Left renal cortex interstitium (tissue), 4 donors: ENCODE measurements around the gene KRTAP9-7. TPM values are rescaled to one million over a fixed set of nuclear protein-coding genes. Genes with fewer than 3 reads are reported as not detected.
"Not testable (repeated sequence)": the region's sequence is repeated elsewhere in the genome, so short reads cannot be mapped to it uniquely, and the experiment has no call there.

Experiments used
- DNase-seq, 4 donors: peaks; one replicate each; pipeline ENCODE4 v3.0.0-alpha.2; 2013; ENCODE audit warnings: low read depth in 4 of 4, low spot score in 2 of 4, missing footprints in 1 of 4
- polyA plus RNA-seq, 4 donors: library from polyadenylated mRNA; unstranded; fragments of 120-200 nt; gene quantifications; one replicate each; pipeline ENCODE4 v1.2.1, GENCODE V29; 2013; ENCODE audit not compliant: insufficient read length in 4 of 4

Gene KRTAP9-7, protein sequence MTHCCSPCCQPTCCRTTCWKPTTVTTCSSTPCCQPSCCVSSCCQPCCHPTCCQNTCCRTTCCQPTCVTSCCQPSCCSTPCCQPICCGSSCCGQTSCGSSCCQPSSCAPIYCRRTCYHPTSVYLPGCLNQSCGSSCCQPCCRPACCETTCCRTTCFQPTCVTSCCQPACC
- polyA plus RNA-seq: not detected

DNA sequence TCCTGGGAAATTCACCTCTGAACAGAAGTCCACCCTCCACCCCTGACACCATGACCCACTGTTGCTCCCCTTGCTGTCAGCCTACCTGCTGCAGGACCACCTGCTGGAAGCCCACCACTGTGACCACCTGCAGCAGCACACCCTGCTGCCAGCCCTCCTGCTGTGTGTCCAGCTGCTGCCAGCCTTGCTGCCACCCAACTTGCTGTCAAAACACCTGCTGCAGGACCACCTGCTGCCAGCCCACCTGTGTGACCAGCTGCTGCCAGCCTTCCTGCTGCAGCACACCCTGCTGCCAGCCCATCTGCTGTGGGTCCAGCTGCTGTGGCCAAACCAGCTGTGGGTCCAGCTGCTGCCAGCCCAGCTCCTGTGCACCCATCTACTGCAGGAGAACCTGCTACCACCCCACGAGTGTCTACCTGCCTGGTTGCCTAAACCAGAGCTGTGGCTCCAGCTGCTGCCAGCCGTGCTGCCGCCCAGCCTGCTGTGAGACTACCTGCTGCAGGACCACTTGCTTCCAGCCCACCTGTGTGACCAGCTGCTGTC lies at the start of gene KRTAP9-7:
TSS of gene KRTAP9-7 (plus strand) at position 51 of the 543 bp plus-strand sequence. CDS start at position 51, 0 bp downstream.
- not testable (repeated sequence) for DNase-seq

DNA sequence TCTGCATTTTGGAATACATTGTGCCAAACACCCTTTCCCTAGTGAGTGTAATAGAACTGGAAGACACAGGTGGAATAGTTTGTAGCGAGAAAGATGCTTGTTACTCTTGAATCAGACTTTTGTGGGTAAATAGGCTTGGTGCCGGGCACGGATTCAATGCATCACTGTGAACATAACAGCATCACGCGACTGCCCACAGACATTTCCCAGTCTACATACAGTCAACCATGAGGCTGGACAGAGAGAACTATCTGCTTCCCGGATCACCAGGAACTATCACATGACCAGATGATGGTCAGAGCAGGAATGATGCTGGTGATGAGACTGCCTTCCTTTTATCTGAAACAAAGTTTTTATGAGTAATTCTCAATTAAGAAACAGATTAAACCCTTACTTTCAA lies 49.4 kb upstream of the KRTAP9-7 start:
- no peak for DNase-seq

DNA sequence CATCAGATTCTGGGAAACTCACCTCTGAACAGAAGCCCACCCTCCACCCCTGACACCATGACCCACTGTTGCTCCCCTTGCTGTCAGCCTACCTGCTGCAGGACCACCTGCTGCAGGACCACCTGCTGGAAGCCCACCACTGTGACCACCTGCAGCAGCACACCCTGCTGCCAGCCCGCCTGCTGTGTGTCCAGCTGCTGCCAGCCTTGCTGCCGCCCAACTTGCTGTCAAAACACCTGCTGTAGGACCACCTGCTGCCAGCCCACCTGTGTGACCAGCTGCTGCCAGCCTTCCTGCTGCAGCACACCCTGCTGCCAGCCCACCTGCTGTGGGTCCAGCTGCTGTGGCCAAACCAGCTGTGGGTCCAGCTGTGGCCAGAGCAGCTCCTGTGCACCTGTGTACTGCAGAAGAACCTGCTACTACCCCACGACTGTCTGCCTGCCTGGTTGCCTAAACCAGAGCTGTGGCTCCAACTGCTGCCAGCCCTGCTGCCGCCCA lies 48.9 kb upstream of the KRTAP9-7 start, which contains the start of gene KRTAP9-2:
TSS of gene KRTAP9-2 (plus strand) at position 51 of the 498 bp plus-strand sequence. CDS start at position 58, 7 bp downstream.
- DNase-seq: not testable (repeated sequence)

DNA sequence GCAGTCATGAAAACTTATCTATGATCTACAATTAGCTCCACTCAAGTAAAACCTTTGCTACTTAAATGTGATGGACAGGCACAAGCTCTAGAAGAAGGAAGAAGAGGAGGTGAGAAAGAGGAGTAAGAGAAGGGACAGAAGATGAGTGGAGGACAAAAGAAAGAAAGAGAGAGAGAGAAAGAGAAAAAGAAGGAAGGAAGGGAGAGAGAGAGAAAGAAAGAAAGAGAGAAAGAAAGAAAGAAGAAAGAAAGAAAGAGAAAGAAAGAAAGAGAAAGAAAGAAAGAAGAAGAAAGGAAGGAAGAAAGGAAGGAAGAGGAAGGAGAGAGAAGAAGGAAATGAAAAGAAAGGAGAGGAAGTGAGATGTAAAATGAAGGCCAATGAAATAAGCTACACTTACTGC lies 45.4 kb upstream of the KRTAP9-7 start:
- DNase-seq: no peak

DNA sequence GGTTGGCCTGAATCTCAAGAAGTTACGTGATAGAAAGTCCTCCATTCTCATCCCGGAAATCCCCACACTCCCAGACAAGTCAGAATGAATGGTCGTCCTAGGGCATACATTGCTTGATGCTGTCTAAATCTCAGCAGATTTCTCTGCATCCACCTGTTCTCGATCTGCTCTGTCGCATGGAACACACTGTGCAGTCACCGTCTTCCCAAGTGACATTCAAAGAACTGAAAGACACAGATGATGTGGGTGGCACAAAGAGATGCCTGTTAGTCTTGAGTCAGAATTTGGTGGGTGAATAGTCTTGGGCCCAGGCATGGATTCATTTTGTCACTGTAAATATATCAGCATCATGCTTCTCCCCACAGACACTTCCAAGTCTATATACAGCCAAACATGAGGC lies 43.8 kb upstream of the KRTAP9-7 start:
- no peak for DNase-seq

DNA sequence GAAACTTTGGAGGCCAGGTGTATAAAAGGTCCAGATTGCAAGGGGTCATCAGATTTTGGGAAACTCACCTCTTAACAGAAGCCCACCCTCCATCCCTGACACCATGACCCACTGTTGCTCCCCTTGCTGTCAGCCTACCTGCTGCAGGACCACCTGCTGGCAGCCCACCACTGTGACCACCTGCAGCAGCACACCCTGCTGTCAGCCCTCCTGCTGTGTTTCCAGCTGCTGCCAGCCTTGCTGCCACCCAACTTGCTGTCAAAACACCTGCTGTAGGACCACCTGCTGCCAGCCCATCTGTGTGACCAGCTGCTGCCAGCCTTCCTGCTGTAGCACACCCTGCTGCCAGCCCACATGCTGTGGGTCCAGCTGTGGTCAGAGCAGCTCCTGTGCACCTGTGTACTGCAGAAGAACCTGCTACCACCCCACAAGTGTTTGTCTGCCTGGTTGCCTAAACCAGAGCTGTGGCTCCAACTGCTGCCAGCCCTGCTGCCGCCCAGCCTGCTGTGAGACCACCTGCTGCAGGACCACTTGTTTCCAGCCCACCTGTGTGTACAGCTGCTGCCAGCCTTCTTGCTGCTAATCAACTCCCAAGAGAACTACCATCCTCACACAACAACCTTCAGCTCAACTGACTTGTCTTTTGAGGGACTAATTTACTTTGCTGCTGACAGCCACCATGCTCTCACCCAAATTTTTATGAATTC lies 42.9 kb upstream of the KRTAP9-7 start, which contains the start of gene KRTAP9-3:
TSS of gene KRTAP9-3 (plus strand) at position 51 of the 707 bp plus-strand sequence. CDS start at position 104, 53 bp downstream.
- DNase-seq: not testable (repeated sequence)

DNA sequence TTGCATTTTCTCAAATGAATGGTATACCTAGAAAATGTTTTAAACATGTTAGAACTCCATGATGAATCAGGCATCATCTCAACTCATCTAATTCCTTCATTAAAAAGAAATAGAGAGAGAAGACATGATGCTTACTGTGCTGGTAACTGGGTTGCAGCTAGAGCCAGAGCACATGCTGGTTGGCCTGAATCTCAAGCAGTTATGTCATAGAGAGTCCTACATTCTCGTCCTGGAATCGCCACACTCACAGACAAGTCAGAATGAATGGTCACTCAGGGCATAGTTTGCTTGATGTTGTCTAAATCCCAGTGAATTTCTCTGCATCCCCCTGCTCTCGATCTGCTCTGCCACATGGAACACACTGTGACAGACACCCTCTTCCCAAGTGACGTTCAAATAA lies 38.4 kb upstream of the KRTAP9-7 start:
- not testable (repeated sequence) for DNase-seq

DNA sequence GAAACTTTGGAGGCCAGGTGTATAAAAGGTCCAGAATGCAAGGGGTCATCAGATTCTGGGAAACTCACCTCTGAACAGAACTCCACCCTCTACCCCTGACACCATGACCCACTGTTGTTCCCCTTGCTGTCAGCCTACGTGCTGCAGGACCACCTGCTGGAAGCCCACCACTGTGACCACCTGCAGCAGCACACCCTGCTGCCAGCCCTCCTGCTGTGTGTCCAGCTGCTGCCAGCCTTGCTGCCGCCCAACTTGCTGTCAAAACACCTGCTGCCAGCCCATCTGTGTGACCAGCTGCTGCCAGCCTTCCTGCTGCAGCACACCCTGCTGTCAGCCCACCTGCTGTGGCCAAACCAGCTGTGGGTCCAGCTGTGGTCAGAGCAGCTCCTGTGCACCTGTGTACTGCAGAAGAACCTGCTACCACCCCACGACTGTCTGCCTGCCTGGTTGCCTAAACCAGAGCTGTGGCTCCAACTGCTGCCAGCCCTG lies 37.5 kb upstream of the KRTAP9-7 start, which contains the start of gene KRTAP9-8:
TSS of gene KRTAP9-8 (plus strand) at position 51 of the 489 bp plus-strand sequence. CDS start at position 104, 53 bp downstream.
- DNase-seq: not testable (repeated sequence)

DNA sequence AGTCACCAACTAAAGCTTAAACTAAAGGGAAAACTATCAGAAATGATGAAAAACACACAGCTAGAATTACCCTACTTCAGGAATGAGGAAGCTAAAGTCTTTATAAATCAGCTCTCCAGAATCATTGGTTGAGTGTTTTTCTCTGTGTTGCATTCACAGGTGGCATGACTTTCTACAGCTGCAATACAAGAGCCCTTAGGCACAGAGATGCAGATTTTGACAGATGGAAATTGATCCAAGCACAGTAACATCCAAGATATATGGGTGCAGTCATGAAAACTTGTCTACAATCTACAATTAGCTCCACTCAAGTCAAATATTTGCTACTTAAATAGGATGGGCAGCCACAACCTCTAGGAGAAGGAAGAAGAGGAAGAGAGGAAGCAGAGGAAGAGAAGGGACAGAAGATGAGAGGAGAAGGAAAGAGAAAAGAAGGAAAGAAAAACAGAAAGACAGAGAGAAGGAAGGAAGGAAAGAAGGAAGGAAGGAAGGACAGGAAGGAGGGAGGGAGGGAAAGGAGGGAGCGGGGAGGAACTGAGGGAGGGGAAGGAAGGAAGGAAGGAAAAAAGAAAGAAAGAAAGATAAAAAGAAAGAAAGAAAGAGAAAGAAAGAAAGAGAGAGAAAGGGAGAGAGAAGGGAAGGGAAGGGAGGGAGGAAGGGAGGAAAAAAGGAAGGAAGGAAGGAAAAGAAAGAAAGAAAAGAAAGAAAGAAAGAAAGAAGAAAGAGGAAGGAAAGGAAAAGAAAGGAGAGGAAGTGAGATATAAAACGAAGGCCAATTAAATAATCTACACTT lies 28.3 kb upstream of the KRTAP9-7 start:
- not testable (repeated sequence) for DNase-seq

DNA sequence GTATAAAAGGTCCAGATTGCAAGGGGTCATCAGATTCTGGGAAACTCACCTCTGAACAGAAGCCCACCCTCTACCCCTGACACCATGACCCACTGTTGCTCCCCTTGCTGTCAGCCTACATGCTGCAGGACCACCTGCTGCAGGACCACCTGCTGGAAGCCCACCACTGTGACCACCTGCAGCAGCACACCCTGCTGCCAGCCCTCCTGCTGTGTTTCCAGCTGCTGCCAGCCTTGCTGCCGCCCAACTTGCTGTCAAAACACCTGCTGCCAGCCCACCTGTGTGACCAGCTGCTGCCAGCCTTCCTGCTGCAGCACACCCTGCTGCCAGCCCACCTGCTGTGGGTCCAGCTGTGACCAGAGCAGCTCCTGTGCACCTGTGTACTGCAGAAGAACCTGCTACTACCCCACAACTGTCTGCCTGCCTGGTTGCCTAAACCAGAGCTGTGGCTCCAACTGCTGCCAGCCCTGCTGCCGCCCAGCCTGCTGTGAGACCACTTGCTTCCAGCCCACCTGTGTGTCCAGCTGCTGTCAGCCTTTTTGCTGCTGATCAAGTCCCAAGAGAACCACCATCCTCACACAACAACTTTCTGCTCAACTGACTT lies 25.8 kb upstream of the KRTAP9-7 start, which contains the start of gene KRTAP9-4:
TSS of gene KRTAP9-4 (plus strand) at position 51 of the 604 bp plus-strand sequence. CDS start at position 85, 34 bp downstream.
- not testable (repeated sequence) for DNase-seq

DNA sequence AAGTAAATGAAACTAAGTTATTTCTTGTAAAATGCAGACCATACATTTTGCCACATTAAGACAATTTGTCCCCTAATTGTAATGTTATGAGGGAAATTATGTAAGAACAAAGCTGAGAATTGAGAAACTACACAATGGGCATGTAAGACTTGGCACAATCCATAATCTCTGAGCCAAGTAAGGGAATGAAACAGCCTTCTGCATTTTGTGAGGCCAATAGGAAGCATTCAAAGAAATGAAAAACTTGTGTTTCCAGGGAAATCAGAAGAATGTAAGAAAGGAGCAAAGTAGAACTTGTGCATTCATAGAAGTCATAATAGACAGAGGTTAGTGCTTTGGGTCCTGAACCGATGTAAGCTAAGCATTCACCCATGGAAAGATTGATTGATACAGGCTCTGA lies 24.2 kb upstream of the KRTAP9-7 start:
- no peak for DNase-seq

DNA sequence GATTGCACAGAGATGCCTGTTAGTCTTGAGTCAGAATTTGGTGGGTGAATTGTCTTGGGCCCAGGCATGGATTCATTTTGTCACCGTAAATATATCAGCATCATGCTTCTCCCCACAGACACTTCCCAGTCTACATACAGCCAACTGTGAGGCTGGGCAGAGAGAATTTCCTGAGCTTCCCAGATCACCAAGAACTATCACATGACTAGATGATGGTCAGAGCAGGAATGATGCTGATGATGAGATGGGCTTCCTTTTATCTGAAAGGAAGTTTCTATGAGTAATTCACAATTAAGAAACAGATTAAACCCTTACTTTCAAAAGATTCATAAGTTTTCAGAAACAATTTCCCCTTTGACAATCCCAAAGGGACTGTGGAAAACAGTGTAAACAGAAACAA lies 20.6 kb upstream of the KRTAP9-7 start:
- DNase-seq: no peak

DNA sequence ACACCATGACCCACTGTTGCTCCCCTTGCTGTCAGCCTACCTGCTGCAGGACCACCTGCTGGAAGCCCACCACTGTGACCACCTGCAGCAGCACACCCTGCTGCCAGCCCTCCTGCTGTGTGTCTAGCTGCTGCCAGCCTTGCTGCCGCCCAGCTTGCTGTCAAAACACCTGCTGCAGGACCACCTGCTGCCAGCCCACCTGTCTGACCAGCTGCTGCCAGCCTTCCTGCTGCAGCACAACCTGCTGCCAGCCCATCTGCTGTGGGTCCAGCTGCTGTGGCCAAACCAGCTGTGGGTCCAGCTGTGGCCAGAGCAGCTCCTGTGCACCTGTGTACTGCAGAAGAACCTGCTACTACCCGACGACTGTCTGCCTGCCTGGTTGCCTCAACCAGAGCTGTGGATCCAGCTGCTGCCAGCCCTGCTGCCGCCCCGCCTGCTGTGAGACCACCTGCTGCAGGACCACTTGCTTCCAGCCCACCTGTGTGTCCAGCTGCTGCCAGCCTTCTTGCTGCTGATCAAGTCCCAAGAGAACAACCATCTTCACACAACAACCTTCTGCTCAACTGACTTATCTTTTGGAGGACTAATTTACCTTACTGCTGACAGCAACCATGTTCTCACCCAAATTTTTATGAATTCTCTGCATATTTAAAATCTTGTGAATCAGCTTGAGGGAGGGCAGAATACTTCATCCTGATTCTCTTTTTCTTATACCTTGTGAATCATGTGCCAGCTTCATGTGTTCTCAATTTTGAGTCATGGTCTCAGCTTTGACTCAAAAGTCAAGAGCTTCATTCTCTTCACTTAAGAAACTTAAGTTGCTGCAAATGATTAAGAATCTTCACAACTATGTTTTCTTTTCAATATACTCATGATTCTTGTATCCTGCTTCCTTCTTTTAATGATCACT lies 19.9 kb upstream of the KRTAP9-7 start, which contains the start of gene KRTAP9-9:
TSS of gene KRTAP9-9 (plus strand) at position 4 of the 910 bp plus-strand sequence.
- not testable (repeated sequence) for DNase-seq

DNA sequence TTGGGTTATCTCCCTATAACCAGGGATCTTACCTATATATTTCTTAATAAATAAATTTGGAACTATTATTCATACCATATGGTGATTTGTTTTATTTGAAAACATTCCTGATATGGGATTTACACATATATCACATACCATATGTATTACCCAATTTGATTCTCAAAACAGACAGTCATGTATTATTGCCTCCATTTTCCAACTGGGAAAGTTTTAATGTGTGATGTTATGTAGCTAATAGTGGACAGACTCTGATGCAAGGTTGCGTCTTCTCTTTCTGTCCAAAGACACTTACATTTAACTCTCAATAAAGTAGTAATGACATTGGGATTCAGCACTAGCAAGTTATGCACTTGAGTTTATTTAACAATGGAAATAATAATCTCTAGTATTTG lies 19.2 kb upstream of the KRTAP9-7 start:
- no peak for DNase-seq

DNA sequence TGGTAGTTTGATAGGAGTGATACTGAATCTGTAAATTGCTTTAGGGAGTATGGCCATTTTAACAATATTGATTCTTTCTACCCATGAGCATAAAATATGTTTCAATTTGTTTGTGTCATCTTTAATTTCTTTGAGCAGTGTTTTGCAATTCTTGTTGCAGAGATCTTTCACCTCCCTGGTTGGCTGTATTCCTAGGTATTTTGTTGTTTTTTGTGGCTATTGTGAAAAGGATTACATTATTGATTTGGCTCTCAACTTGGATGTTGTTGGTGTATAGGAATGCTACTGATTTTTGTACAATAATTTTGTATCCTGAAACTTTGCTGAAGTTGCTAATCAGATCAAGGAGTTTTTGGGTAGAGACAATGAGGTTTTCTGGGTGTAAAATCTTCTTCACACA lies 17.1 kb upstream of the KRTAP9-7 start:
- DNase-seq: no peak

DNA sequence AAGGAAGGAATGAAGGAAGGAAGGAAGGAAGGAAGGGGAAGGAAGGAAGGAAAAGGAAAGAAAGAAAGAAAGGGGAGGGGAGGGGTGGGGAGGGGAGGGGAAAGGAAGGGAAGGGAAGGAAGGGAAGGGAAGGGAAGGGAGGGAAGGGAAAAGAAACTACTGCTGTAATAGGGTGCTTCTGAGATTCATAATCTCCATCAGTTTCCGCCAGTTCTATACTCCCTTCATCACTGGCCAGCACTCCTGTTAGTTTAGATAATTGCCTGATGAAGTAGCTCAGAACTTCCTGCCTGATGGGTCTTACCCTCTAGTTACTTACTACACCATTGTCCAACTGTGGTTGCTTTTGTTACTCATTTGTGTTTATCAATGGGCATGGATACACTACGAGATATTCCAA lies 12.3 kb upstream of the KRTAP9-7 start:
- no peak for DNase-seq

DNA sequence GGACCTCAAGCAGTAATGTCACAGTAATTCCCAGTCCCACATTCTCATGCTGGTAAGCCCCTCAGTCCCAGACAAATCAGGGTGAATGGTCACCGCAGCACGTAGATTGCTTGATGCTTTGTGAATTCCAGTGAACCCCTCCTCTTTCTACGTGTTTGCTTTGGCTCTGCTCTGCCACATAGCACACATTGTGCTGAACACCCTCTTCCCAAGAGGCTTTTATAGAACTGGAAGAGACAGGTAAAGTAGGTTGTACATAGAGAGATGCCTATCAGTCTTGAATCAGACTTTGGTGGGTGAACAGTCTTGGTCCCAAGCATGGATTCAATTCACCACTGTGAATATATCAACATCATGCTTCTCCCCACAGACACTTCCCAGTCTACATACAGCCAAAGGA lies 10.9 kb upstream of the KRTAP9-7 start:
- no peak for DNase-seq

DNA sequence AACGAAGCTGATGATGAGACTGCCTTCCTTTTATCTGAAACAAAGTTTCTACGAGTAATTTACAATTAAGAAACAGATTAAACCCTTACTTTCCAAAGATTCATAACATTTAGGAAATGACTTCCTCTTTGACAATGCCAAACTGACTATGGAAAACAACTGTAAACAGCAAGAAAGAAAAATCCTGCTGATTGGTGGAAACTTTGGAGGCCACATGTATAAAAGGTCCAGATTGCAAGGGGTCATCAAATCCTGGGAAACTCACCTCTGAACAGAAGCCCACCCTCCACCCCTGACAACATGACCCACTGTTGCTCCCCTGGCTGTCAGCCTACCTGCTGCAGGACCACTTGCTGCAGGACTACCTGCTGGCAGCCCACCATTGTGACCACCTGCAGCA lies 10.4 kb upstream of the KRTAP9-7 start, which contains the start of gene KRTAP9-6:
TSS of gene KRTAP9-6 (plus strand) at position 301 of the 400 bp plus-strand sequence. CDS start at position 301, 0 bp downstream.
- DNase-seq: no peak
